ENCODE measurements around the gene XDH.

Gene XDH

GRCh38 chr2:31354837-31355236 lies 59.7 kb downstream of the XDH start:
- no peak for TF ChIP-seq CTCF (conservative IDR thresholded peaks at IDR 0.05; ENCODE audit: low read depth)
- no peak for DNase-seq (ENCODE audit: low spot score)
- ChIA-PET POLR2A (ENCODE audit: low non-redundant PET) (no interaction called here), CTCF (interaction anchor here (0.6 to 0.7 kb wide), 3 partner anchors 162 to 482 kb away, joined by 3 to 5 read pairs (median 3); no protein-coding TSS in a partner anchor)
- no peak overlapping the region for H3K27ac ChIP-seq

- H3K27ac ChIP-seq, result no peak overlapping the region
- no peak for DNase-seq (ENCODE audit: low spot score)
- no peak for TF ChIP-seq CTCF (conservative IDR thresholded peaks at IDR 0.05; ENCODE audit: low read depth)
- ChIA-PET POLR2A (ENCODE audit: low non-redundant PET) (no interaction called here), CTCF (no interaction called here)
Observed at GRCh38 chr2:31353179-31353578, 61.4 kb downstream of the XDH start.

- CTCF ChIA-PET, result no interaction called here
- POLR2A ChIA-PET (ENCODE audit: low non-redundant PET), result no interaction called here
- no peak for TF ChIP-seq CTCF (conservative IDR thresholded peaks at IDR 0.05; ENCODE audit: low read depth)
Observed at GRCh38 chr2:31349684-31350083, 64.9 kb downstream of the XDH start.

GRCh38 chr2:31349160-31349559 lies 65.4 kb downstream of the XDH start:
- CTCF ChIA-PET, result no interaction called here

More at GRCh38 chr2:31349684-31350083, 64.9 kb downstream of the XDH start:
- DNase-seq (ENCODE audit: low spot score), result no peak
- no peak overlapping the region for H3K27ac ChIP-seq

GRCh38 chr2:31348618-31349017 lies 65.9 kb downstream of the XDH start:
- CTCF ChIA-PET, result no interaction called here
- DNase-seq (ENCODE audit: low spot score), result no peak
- H3K27ac ChIP-seq, result no peak overlapping the region
- no peak for TF ChIP-seq CTCF (conservative IDR thresholded peaks at IDR 0.05; ENCODE audit: low read depth)
- POLR2A ChIA-PET (ENCODE audit: low non-redundant PET), result no interaction called here

More at GRCh38 chr2:31349160-31349559, 65.4 kb downstream of the XDH start:
- TF ChIP-seq CTCF (conservative IDR thresholded peaks at IDR 0.05; ENCODE audit: low read depth), result no peak
- POLR2A ChIA-PET (ENCODE audit: low non-redundant PET), result no interaction called here
- H3K27ac ChIP-seq, result no peak overlapping the region
- no peak for DNase-seq (ENCODE audit: low spot score)

- no peak for TF ChIP-seq CTCF (conservative IDR thresholded peaks at IDR 0.05; ENCODE audit: low read depth)
- ChIA-PET POLR2A (ENCODE audit: low non-redundant PET) (no interaction called here), CTCF (interaction anchor here (0.6 kb wide), 1 partner anchor 311 kb away, joined by 4 read pairs; no protein-coding TSS in a partner anchor)
Observed at GRCh38 chr2:31347750-31348149, 66.8 kb downstream of the XDH start.

GRCh38 chr2:31347319-31347718 lies 67.2 kb downstream of the XDH start:
- CTCF ChIA-PET, result interaction anchor here (0.6 kb wide), 1 partner anchor 311 kb away, joined by 4 read pairs; no protein-coding TSS in a partner anchor
- no peak for DNase-seq (ENCODE audit: low spot score)
- no peak for TF ChIP-seq CTCF (conservative IDR thresholded peaks at IDR 0.05; ENCODE audit: low read depth)
- POLR2A ChIA-PET (ENCODE audit: low non-redundant PET), result no interaction called here
- no peak overlapping the region for H3K27ac ChIP-seq

More at GRCh38 chr2:31347750-31348149, 66.8 kb downstream of the XDH start:
- no peak for DNase-seq (ENCODE audit: low spot score)
- no peak overlapping the region for H3K27ac ChIP-seq
